ENCODE data around the gene BLID.

The BLID gene

DNA sequence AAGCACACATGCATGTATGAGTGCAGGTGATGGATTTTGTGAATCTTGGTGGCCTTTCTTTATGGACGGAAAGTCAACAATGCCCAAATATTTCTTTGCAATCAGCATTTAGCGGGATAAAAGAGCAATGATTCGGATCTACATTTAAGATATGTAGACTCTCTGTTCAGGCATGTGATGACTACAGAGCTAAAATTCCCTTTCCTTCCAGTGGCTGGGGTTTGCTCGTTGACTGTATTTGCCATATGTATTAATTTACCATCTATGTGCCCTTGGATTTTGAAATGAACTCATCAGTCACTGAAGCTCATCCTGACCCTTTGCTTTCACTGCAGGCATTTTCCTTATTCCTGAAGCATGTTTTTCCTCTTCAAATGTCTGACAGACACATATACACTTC, 13.6 kb downstream of the BLID start:
- Mint-ChIP-seq H3K9me3 (no peaks in the 10 kb centered on the region), H3K36me3 (ENCODE audit: low read depth) (peaks cover 5% of the 10 kb centered on the region), H3K4me1 (peaks cover 17% of the 10 kb centered on the region), H3K4me3 (no peak overlapping the region), H3K27me3 (ENCODE audit: low read depth) (no peaks in the 10 kb centered on the region), H3K27ac (no peak overlapping the region)
- TF ChIP-seq, protein P1, sequence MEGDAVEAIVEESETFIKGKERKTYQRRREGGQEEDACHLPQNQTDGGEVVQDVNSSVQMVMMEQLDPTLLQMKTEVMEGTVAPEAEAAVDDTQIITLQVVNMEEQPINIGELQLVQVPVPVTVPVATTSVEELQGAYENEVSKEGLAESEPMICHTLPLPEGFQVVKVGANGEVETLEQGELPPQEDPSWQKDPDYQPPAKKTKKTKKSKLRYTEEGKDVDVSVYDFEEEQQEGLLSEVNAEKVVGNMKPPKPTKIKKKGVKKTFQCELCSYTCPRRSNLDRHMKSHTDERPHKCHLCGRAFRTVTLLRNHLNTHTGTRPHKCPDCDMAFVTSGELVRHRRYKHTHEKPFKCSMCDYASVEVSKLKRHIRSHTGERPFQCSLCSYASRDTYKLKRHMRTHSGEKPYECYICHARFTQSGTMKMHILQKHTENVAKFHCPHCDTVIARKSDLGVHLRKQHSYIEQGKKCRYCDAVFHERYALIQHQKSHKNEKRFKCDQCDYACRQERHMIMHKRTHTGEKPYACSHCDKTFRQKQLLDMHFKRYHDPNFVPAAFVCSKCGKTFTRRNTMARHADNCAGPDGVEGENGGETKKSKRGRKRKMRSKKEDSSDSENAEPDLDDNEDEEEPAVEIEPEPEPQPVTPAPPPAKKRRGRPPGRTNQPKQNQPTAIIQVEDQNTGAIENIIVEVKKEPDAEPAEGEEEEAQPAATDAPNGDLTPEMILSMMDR (IDR thresholded peaks at IDR 0.05; ENCODE audit: unreplicated experiment in 3 of 3) = no peak

DNA sequence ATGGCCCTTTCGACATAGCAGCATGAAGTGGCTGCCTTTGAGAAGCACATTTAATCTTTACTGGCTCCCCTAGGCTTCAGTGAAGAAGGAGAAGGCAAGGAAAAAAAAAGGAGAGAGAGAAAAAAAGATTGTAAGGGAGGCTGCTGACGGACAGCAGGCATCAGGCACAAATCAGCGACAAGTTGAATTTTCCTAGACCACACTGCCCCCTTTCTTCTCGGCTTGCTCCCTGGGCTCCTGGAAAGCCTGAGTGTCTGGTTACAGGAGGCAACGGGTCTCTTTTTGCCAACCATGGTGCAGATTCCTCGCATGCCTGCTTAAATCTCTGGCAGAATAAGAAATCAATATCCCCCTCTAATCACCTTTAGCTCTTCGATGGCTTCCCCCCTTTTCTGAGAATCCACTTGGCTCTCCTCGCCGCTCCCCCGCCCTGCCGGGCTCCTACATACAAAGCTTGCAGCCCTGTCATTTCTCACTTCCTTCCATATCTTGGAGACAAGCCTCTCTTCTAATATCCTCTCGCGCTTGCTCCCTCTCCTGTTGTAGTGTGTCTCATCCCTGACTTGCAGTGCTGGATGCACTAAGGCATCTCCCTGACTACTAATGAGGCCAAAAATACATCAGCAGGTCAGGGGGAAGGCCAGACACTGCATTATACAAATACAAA, 14.3 kb downstream of the BLID start:
- Mint-ChIP-seq H3K36me3 (ENCODE audit: low read depth) (peaks cover 11% of the 10 kb centered on the region), H3K4me3 (no peak overlapping the region), H3K9me3 (no peaks in the 10 kb centered on the region), H3K27me3 (ENCODE audit: low read depth) (no peaks in the 10 kb centered on the region), H3K4me1 (peaks cover 15% of the 10 kb centered on the region), H3K27ac (no peak overlapping the region)
- TF ChIP-seq, protein P1 (IDR thresholded peaks at IDR 0.05; ENCODE audit: unreplicated experiment in 3 of 3) = peak; percentile 62 to 76 (median 65)

DNA sequence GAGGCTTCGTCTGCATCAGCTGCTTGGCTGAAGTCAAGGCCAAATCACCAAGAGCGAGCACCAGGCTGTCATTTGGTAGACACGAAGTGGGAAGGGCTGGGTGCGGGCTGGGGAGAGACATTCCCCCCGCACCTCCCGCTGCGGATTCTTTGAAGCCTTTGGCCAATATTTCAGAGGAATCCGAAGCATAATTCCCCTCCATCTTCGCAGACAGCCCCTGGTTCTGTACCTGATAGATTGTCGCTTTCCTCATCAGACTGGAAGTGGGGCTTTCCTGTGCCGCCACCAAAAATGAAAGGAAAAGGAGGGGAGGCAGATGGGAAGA, 15.3 kb downstream of the BLID start:
- Mint-ChIP-seq H3K36me3 (ENCODE audit: low read depth) (peaks cover 22% of the 10 kb centered on the region), H3K27ac (no peak overlapping the region), H3K4me1 (peaks cover 15% of the 10 kb centered on the region), H3K27me3 (ENCODE audit: low read depth) (no peaks in the 10 kb centered on the region), H3K9me3 (no peaks in the 10 kb centered on the region), H3K4me3 (no peak overlapping the region)
- TF ChIP-seq, protein P1 (IDR thresholded peaks at IDR 0.05; ENCODE audit: unreplicated experiment in 3 of 3) = no peak

DNA sequence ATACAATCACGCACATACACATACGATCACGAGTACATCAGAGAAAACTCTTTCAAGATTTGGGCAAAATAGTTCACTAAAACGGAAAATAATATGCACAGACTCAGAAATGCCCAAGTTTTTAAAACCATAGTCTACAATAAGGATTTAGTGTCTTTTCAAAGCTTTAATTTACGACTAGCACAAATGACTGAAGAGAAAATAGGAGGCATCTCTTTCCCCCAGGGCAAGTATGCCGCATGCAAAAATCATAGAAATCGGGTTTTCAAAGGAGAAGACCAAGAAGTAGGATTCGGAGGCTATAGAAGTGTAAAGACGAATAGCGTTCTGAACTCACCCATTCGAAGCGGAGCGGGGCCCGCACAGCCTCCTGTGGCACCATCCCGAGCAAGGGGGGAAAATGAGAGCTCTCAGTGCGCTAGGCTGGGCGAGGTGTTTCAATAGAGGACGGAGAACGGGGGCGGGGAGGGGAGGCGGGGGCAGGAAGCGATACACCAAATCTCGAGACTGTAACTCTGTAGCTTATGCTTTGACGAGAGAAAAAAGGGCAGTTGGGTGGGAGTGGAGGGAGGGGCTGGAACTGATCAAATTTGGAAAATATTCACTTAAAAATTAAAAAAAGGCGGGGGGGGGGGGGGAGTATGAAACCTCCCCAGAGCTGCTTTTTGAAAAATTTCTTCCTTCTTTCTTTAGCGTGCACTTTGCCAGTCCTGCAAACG, 15.8 kb downstream of the BLID start:
- no peaks in the 10 kb centered on the region for H3K9me3 Mint-ChIP-seq
- no peaks in the 10 kb centered on the region for H3K27me3 Mint-ChIP-seq (ENCODE audit: low read depth)
- H3K36me3 Mint-ChIP-seq (ENCODE audit: low read depth) = peaks cover 27% of the 10 kb centered on the region
- TF ChIP-seq, protein P1 (IDR thresholded peaks at IDR 0.05; ENCODE audit: unreplicated experiment in 3 of 3) = no peak
- no peak overlapping the region for H3K27ac Mint-ChIP-seq
- peaks cover 15% of the 10 kb centered on the region for H3K4me1 Mint-ChIP-seq
- H3K4me3 Mint-ChIP-seq = no peak overlapping the region

DNA sequence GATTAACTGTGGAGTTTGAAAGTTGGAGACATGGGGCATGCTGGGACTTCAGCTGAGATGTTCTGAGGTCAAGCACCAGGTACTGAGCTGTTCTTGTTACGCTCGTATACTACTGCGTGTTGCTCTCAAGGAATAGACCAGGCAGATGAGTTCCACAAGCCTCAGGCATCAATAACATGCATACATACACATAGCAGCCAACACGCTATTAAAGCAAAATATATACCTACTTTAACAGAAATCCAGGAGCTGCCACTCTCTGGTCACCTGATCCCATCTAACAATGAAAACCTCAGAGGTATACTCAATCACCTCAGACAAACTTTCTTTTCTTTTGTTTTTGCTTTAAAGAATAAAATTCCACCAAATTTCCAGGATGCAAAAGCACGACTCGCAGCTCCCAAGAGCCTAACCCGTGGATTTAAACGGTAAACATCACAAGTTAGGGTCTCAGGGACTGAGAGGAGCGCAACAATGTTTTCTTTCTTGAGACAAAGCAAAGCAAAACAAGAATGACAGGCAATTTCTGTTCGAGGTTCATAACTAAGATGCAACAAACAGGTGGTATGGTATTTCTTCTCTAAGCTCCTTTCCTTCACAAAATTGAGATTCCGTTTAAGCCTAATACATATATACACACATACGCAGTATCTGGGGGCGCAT, 16.5 kb downstream of the BLID start:
- no peaks in the 10 kb centered on the region for H3K9me3 Mint-ChIP-seq
- H3K4me3 Mint-ChIP-seq = no peak overlapping the region

More for the DNA sequence above, 16.5 kb downstream of the BLID start:
- no peak overlapping the region for H3K27ac Mint-ChIP-seq
- H3K36me3 Mint-ChIP-seq (ENCODE audit: low read depth) = peaks cover 33% of the 10 kb centered on the region
- TF ChIP-seq, protein P1 (IDR thresholded peaks at IDR 0.05; ENCODE audit: unreplicated experiment in 3 of 3) = no peak
- H3K4me1 Mint-ChIP-seq = peaks cover 18% of the 10 kb centered on the region
- no peaks in the 10 kb centered on the region for H3K27me3 Mint-ChIP-seq (ENCODE audit: low read depth)

All from nephron (organoid).